ENCODE results near the gene TDRKH.
A peak's percentile ranks its signal among the peaks of the same experiment; 100 is the strongest.

The TDRKH gene

GRCh38 chr1:151822404-151822803 lies 32.1 kb upstream of the TDRKH start:
- DNase-seq: no peak

- no peak for DNase-seq
These were observed 30.6 kb upstream of the TDRKH start for GRCh38 chr1:151820940-151821339.

- DNase-seq: no peak
These were observed 29.8 kb upstream of the TDRKH start for GRCh38 chr1:151819976-151820623.

- DNase-seq: no peak
These were observed 29.0 kb upstream of the TDRKH start for GRCh38 chr1:151819227-151819835.

- no peak for DNase-seq
These were observed 27.0 kb upstream of the TDRKH start for GRCh38 chr1:151817353-151817730.

GRCh38 chr1:151816548-151817352 lies 26.4 kb upstream of the TDRKH start:
- no peak for DNase-seq

- DNase-seq: no peak
These were observed 25.5 kb upstream of the TDRKH start for GRCh38 chr1:151815716-151816327.

- no peak for DNase-seq
These were observed 24.8 kb upstream of the TDRKH start for GRCh38 chr1:151814971-151815545.

GRCh38 chr1:151814426-151814825 lies 24.1 kb upstream of the TDRKH start:
- no peak for DNase-seq

GRCh38 chr1:151813271-151813977 lies 23.1 kb upstream of the TDRKH start:
- no peak for DNase-seq

- peak; percentile 7 for DNase-seq
These were observed 20.9 kb upstream of the TDRKH start for GRCh38 chr1:151811181-151811580.

GRCh38 chr1:151809985-151810556 lies 19.8 kb upstream of the TDRKH start:
- DNase-seq: peak; percentile 19

GRCh38 chr1:151809290-151809984 lies 19.1 kb upstream of the TDRKH start:
- no peak for DNase-seq

- no peak for DNase-seq
These were observed 17.5 kb upstream of the TDRKH start for GRCh38 chr1:151807766-151808165.

- DNase-seq: no peak
These were observed 16.8 kb upstream of the TDRKH start for GRCh38 chr1:151807131-151807530.

GRCh38 chr1:151806170-151806569 lies 15.9 kb upstream of the TDRKH start:
- no peak for DNase-seq

- DNase-seq: no peak
These were observed 14.9 kb upstream of the TDRKH start, which contains the start of gene LINGO4 for GRCh38 chr1:151805066-151805820. TSS of gene LINGO4 (minus strand) at chr1:151805419. CDS start at chr1:151802704, 2,715 bp downstream.

- no peak for DNase-seq
These were observed 13.6 kb upstream of the TDRKH start for GRCh38 chr1:151803915-151804314.

GRCh38 chr1:151803164-151803563 lies 12.9 kb upstream of the TDRKH start:
- DNase-seq: no peak

- no peak for DNase-seq
These were observed 12.1 kb upstream of the TDRKH start for GRCh38 chr1:151802372-151802771.

Data from fibroblast of skin of scalp (primary cell).